Stimulated activated CD8-positive, alpha-beta memory T cell treated with anti-CD3 and anti-CD28 coated beads, Interleukin-7, amount 100 ng/mL, for 1 hour (primary cell): ENCODE measurements around the gene NINJ2.

Experiments
- DNase-seq, 2 donors: peaks; one replicate each; pipeline ENCODE4 v3.0.0-alpha.2; 2020; ENCODE audit warnings: low read depth in 2 of 2

The NINJ2 gene

DNA sequence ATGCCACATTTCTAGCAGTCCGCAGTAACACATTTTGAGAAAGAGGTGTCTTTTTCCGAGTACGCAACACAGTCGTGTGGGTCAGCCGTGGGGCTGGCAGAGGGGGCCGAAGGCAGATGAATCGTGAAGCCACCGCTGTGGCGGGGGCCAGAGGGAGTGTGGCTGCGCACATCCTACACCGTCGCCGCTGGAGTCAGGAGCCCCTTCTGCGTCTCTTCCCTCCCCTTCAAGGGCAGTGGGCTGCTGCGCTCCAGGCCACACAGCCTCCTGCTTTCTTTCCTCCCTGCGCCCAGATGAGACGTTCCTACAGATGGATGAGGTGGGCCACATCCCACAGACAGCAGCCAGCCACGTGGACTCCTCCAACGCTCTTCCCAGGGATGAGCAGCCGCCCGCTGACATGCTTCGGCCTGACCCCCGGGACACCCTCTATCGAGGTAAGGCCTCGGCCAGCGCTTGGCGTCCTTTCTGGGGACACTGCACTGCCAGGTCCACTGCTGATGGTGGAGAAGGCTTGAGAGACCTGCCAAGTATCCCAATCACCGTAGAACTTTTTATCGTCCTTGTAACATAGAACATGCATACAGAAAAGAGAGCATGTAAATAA lies 113.7 kb downstream of the NINJ2 start:
- no peak for DNase-seq

DNA sequence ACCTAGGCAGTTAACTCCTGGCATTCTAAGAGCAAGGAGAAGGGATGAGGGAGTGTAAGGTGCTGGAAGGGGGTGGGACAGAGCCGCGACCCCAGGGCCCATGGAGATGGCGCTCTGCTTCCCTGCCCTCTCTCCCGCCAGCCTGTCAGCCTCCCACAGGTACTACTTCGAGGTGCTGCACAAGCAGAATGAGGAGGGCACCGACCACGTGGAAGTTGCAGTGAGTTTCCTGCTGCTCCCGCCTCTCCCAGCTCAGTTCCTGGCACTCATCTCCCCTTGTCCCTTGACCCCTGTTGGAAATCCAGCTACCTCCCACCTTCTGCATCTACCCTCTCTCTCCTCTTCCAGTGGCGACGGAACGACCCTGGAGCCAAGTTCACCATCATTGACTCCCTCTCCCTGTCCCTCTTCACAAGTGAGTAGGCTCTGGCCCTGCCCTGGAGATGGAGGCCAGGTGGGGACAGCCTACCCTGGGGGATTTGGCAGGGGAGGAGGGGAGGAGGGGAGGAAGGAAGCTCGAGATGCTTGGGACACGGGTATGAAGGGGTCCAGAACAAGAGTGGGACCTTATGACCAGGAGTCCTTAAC lies 115.3 kb downstream of the NINJ2 start:
- DNase-seq: no peak

- peak; percentile 46 to 49 for DNase-seq
These were observed 116.1 kb downstream of the NINJ2 start for GRCh38 chr12:546920-547845.

GRCh38 chr12:546265-546919 lies 116.9 kb downstream of the NINJ2 start:
- no peak for DNase-seq

- no peak for DNase-seq
These were observed 117.4 kb downstream of the NINJ2 start for GRCh38 chr12:545835-546234.

DNA sequence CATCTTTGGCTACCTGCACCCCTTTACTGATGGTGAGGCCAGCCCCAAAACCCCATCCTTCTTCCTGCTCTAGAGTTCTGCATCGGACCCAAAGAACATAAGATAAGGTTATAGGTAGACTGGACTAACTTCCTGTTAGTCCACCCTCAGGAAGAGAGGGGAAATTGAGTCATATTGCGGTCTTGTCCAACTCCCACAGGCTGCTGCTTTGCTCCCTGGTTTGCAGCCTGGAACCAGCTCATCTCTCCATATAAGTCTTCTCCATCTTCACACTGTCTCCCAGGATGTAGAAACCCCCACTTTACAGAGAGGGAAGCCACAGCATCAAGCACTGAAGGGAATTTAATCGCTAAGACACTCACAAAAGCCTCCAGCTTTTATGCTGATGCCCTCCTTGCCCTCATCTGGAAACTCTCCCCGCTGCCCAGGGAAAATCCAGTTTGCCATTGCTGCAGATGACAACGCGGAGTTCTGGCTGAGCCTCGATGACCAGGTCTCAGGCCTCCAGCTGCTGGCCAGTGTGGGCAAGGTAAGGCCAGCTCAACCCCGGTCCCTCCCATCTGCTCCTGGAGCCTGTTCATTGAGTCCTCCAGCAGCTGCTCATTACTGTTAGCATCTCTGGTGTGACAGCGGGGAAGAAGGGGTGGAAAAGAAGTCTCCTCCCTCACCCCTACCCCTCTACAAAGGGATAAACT lies 118.2 kb downstream of the NINJ2 start:
- no peak for DNase-seq

DNA sequence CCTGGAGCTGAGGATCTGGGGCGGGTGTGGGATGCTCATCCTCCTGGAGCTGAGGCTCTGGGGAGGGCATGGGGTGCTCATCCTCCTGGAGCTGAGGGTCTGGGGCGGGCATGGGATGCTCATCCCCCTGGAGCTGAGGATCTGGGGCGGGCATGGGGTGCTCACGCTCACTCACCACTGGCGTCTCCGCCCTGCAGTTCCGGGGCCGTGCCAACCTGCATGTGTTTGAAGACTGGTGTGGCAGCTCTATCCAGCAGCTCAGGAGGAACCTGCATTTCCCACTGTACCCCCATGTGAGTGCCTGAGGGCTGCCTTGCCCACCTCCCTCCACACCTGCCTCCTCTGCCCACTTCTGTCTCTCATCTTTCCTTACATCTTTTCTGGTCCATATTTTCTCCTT lies 119.1 kb downstream of the NINJ2 start:
- DNase-seq: no peak

DNA sequence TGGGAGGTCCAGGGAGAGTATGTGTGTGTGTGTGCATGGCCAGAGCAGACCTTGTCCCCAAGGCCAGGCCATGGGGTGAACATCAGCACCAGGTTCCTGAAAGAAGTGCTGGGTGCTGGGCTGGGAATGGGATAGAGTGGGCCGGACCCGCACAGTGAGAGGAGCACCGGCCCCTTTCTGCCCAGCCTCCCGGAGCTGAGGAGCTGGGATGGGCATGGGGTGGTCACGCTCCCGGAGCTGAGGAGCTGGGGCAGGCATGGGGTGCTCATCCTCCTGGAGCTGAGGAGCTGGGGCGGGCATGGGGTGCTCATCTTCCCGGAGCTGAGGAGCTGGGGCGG lies 120.2 kb downstream of the NINJ2 start:
- no peak for DNase-seq

DNA sequence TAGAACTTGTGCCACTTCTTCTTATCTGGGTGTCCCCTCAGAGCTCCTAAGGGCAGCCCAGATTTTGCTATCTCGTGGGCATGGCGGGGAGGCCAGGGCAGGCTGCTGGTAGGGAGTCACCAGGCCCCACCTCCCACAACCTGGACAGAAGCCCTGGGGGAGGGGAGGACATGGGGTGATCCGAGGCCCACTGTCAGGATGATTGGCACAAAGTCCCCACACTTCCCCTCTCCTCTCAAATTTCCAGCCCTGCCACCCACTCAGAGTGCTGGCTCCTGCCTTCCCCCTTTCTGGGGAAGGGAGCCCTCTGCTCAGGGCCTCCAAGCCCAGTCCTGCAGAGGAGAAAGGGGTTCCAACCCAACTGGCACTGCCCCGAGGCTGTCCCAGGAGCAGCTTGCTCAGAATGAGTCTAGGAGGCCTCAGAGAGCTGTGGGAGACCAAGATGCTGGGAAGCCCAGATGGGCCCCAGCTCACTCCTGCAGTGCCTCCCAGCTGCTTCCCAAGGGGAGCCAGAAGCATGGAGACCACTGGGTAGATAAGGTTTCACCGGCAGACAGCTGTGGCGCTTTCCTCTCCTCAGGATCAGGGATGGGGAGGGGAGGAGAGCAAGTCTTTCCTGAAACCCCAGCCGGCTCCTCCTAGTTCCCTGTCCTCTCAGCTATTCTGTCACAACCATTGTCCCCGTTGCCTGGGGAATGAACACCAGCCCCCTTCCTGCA lies 120.7 kb downstream of the NINJ2 start:
- no peak for DNase-seq

DNA sequence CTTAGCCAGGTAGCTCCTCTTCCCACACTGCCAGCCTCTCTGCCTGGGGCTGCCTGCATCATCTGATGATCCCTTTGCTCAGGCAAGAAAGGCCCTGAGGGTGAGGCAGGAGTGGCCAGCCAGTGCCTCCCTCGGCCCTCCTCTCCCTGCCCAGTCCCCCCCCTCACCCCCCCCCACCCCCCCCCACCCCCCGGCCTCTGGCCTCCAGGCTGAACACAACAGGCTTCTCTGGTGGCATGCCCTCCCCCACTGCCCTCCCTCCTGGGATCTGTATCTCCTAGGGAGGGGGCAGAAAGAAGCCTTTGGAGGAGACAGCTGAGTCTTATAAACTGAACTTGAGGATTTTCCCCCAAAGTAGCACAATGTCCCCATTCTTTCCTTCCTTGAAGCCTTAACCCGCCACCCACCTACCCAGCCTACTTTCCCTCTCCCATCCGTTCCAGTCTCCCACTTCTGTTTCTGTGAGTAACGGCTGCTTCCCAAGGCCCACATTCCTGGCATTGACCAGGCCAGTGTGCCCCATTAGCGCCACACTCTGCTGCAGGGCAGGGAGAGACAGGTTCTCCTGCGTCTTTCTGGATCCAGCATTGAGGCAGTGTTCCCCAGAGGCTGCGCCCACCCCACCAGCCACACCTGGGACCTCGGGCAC lies 121.4 kb downstream of the NINJ2 start:
- DNase-seq: no peak

GRCh38 chr12:539540-540310 lies 123.5 kb downstream of the NINJ2 start:
- no peak for DNase-seq

DNA sequence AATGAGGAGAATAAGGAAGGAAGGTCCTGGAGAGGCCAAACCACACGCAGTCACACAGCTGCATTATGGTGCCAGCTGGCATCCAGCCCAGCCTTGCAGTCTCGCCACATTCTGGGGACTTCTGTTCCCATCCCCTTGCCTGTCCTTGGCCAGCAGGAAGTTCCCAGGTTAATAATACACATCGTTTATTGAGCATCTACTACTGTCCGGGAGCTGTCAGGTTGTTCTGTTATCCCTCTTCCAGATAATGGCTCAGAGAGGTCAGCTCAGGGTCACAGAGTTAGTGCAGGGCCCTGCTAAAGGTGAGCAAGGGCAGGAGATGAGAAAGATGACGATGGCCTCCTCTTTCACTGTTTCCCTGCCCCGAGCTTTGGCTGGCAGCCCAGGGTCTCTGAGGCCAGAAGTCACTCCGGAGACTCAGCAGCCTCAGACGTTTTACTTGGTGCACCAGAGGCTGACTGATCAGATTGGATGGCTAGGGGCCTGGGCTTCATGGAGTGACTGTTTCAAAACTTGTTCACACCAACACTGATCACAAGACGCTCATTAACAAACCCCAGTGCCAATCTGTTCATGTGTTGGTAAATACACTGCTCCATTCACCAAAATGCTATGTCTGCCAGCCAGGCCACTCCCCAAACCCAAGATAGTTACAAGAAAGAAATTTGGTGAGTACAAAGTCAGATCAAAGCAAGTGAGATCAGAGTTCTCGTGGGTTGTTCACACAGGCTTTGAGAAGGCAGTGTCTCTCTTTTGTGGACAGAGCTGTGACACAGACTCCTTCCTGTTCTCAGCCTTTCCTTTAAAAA lies 124.3 kb downstream of the NINJ2 start:
- no peak for DNase-seq

- no peak for DNase-seq
These were observed 125.5 kb downstream of the NINJ2 start for GRCh38 chr12:537772-538171.

- DNase-seq: no peak
These were observed 126.4 kb downstream of the NINJ2 start for GRCh38 chr12:536751-537245.

- no peak for DNase-seq
These were observed 127.8 kb downstream of the NINJ2 start for GRCh38 chr12:535396-535795.

DNA sequence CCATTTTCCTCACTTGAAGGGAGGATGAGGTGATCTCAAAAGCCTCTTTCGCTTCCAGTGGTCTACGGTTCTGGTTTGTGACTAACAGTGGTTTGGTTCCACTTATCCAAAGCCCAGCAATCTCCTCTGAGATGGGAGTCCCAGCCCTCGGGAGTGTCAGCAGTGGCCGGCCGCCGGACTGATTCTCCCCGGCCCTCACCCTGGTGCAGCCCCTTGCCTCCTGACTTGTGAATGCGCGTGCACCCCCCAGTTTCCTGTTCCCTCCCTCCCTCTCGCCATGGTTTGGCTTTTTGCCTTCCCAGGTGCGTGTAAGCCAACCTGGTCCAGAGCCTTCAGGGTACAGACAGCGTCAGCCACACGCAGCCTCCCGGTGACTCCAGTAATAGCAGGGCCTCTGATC lies 129.0 kb downstream of the NINJ2 start:
- no peak for DNase-seq

GRCh38 chr12:533718-534117 lies 129.5 kb downstream of the NINJ2 start:
- no peak for DNase-seq

DNA sequence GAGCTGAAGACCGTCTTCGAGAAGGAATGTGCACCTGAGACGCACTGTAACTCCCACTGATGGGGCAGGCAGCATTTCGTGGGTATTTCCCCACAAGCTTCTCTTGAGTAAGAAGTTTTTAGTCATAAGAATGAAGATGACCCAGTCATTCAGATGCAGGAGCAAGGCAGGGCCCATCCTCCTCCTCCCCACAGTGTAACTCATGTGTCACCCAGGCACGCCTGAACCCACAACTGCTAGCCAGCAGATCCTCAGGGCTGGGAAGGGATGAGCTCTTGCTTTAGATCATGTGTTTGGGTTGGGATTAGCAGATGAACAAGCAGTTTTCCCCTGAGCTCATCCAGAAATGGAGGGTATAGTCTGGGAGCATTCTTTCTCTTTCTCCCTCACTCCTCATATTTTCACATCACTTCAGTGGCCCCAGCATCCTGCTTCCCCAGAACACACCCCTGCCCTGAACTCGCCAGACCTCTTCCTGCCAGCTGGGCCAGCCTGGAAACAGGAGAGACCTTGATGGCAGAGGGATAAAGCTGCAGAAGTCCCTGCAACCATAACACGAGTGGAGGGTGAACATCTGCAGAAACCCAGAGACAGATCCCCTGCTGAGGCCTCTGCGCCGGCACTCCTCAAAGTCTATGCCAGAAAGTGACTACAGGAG lies 130.2 kb downstream of the NINJ2 start:
- no peak for DNase-seq
